Hepatocyte (in vitro differentiated cells): ENCODE measurements around the gene SMARCD2. TPM values are rescaled to one million over a fixed set of nuclear protein-coding genes. Genes with fewer than 3 reads are reported as not detected.
A peak's percentile ranks its signal among the peaks of the same experiment; 100 is the strongest.
"Not testable (repeated sequence)": the region's sequence is repeated elsewhere in the genome, so short reads cannot be mapped to it uniquely, and the experiment has no call there.

Experiments used
- DNase-seq: peaks from one replicate; pipeline ENCODE4 v3.0.0-alpha.2; 2016; ENCODE audit warnings: low spot score
- H2AFZ ChIP-seq: fragments of 200-600 bp; sonication (generic); 2 replicates; pipeline ENCODE4 v1.6.0; 2016; ENCODE audit warnings: antibody characterized with exemption, mild to moderate bottlenecking
- H3K27ac ChIP-seq: fragments of 200-600 bp; sonication (generic); 2 replicates; pipeline ENCODE4 v1.5.1; 2016; ENCODE audit warnings: mild to moderate bottlenecking
- H3K27me3 ChIP-seq: fragments of 200-600 bp; sonication (generic); 2 replicates; pipeline ENCODE4 v1.6.1; 2016
- H3K36me3 ChIP-seq: fragments of 200-600 bp; sonication (generic); replicated peaks from 2 replicates; pipeline ENCODE4 v1.5.1; 2016; ENCODE audit warnings: low read depth; ENCODE audit not compliant: insufficient read depth
- H3K4me1 ChIP-seq: fragments of 200-600 bp; sonication (generic); 2 replicates; pipeline ENCODE4 v1.5.1; 2016; ENCODE audit warnings: mild to moderate bottlenecking, moderate library complexity; ENCODE audit not compliant: insufficient read depth
- H3K4me2 ChIP-seq: fragments of 200-600 bp; sonication (generic); 2 replicates; pipeline ENCODE4 v1.6.0; 2016
- H3K4me3 ChIP-seq: fragments of 200-600 bp; sonication (generic); 2 replicates; pipeline ENCODE4 v1.5.1; 2016; ENCODE audit warnings: mild to moderate bottlenecking
- H3K79me2 ChIP-seq: fragments of 200-600 bp; sonication (generic); 2 replicates; pipeline ENCODE4 v1.6.0; 2017; ENCODE audit warnings: mild to moderate bottlenecking
- H3K9me2 ChIP-seq: fragments of 200-600 bp; sonication (generic); replicated peaks from 2 replicates; pipeline ENCODE4 v1.6.0; 2017; ENCODE audit warnings: mild to moderate bottlenecking; ENCODE audit not compliant: insufficient read depth
- H3K9me3 ChIP-seq: fragments of 200-600 bp; sonication (generic); 2 replicates; pipeline ENCODE4 v1.5.1; 2016; ENCODE audit warnings: low read depth, mild to moderate bottlenecking
- H4K20me1 ChIP-seq: fragments of 200-600 bp; sonication (generic); 2 replicates; pipeline ENCODE4 v1.6.0; 2016; ENCODE audit warnings: mild to moderate bottlenecking; ENCODE audit not compliant: insufficient read depth, poor library complexity, severe bottlenecking
- EZH2 ChIP-seq: fragments of 200-600 bp; sonication (generic); IDR thresholded peaks from 2 replicates; pipeline ENCODE4 v1.6.1; 2016; ENCODE audit warnings: antibody characterized with exemption, mild to moderate bottlenecking, borderline replicate concordance
- EZH2phosphoT487 ChIP-seq: fragments of 200-600 bp; sonication (generic); IDR thresholded peaks from one replicate; pipeline ENCODE4 v1.6.1; 2018; ENCODE audit warnings: antibody characterized with exemption, mild to moderate bottlenecking, low read depth, moderate library complexity; ENCODE audit not compliant: unreplicated experiment, severe bottlenecking
- WGBS: methylation state at CpG from one replicate; pipeline ENCODE4 v1.1.6; 2016; ENCODE audit warnings: low lambda C conversion rate; ENCODE audit errors: missing lambda C conversion rate; 5-methylcytosine and 5-hydroxymethylcytosine counted together
- polyA plus RNA-seq: library from polyadenylated mRNA; unstranded; fragments of >200 nt; fragmentation: Nextera tagmentation; extraction: Ambion mirVana; gene quantifications from 2 replicates; pipeline ENCODE4 v1.2.1, GENCODE V29; 2016
- total RNA-seq: library from RNA; depleted of rRNA; stranded (reverse); fragments of >200 nt; gene quantifications from 2 replicates; pipeline ENCODE4 v1.2.3, GENCODE V29; 2014
- TF ChIP-seq, protein P1 (sequence below): fragments of 200-600 bp; sonication (generic); IDR thresholded peaks from 2 replicates; pipeline ENCODE4 v1.5.1; 2016; ENCODE audit warnings: antibody characterized with exemption, mild to moderate bottlenecking; ENCODE audit not compliant: poor library complexity

The SMARCD2 gene
- total RNA-seq (55.5 and 65.7 TPM in 2 replicates), polyA plus RNA-seq (46.0 and 52.9 TPM in 2 replicates)

DNA sequence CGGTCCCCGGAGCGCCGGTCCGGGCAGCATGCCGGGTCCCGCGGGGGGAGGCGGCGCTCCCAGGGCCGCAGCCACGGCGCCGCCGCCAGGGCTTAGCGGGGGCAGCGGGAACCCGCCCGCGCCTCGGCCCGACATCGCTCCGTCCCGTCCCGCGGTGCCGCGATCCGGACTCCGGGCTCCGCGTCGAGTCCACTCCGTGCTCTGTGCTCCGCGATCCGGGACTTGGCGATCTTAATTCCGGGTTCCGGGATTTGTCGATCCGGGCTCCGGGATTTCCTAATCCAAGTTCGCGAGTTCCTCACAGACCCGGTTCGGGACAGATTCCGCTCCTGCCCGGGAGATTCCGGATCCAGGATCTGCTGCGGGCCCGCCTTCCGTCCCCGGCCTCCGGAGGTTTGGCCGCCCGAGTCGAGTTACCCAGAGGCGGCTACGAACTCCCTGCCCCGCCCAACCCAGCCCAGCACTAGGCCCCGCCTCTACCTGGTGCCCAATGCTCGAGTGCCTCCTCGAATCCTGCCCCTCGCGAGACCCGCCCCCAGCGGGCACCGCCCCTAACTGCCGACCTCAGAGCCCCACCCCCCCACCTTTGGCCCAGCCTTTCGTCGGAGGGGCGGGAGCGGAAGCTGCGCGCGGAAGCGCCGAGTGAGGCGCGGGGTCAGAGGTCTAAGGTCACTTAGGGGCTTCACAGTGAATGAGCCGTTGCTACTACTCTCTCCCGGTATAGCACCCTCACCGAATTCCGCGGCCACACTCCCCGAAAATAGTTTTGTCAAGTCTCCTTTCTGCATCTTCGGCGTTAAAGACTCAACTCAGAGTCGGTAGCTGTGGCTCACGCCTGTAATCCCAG is at the start of gene SMARCD2:
Gene SMARCD2, minus strand, starts transcription at position 146 of the 847 bp plus-strand sequence. Its CDS starts 11 bp downstream, at position 135.
- Histone ChIP-seq H3K4me1 (peaks cover 36% of the 10 kb centered on the region), H3K79me2 (peaks cover 44% of the 10 kb centered on the region), H3K4me2 (peak within 1 kb of the TSS; percentile 94), H3K27ac (peak within 1 kb of the TSS; percentile 88), H3K9me3 (no peaks in the 10 kb centered on the region), H3K9me2 (no peaks in the 10 kb centered on the region), H3K36me3 (no peaks in the 10 kb centered on the region), H2AFZ (peak within 1 kb of the TSS; percentile 94), H3K4me3 (peak within 1 kb of the TSS; percentile 92), H4K20me1 (peaks cover 31% of the 10 kb centered on the region), H3K27me3 (no peaks in the 10 kb centered on the region)
- WGBS: under 1% methylated on average over 78 of the region's 92 CpGs
- peak; percentile 99 for DNase-seq
- TF ChIP-seq EZH2 (no peak), EZH2phosphoT487 (no peak)
- TF ChIP-seq, protein P1, sequence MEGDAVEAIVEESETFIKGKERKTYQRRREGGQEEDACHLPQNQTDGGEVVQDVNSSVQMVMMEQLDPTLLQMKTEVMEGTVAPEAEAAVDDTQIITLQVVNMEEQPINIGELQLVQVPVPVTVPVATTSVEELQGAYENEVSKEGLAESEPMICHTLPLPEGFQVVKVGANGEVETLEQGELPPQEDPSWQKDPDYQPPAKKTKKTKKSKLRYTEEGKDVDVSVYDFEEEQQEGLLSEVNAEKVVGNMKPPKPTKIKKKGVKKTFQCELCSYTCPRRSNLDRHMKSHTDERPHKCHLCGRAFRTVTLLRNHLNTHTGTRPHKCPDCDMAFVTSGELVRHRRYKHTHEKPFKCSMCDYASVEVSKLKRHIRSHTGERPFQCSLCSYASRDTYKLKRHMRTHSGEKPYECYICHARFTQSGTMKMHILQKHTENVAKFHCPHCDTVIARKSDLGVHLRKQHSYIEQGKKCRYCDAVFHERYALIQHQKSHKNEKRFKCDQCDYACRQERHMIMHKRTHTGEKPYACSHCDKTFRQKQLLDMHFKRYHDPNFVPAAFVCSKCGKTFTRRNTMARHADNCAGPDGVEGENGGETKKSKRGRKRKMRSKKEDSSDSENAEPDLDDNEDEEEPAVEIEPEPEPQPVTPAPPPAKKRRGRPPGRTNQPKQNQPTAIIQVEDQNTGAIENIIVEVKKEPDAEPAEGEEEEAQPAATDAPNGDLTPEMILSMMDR: no peak

DNA sequence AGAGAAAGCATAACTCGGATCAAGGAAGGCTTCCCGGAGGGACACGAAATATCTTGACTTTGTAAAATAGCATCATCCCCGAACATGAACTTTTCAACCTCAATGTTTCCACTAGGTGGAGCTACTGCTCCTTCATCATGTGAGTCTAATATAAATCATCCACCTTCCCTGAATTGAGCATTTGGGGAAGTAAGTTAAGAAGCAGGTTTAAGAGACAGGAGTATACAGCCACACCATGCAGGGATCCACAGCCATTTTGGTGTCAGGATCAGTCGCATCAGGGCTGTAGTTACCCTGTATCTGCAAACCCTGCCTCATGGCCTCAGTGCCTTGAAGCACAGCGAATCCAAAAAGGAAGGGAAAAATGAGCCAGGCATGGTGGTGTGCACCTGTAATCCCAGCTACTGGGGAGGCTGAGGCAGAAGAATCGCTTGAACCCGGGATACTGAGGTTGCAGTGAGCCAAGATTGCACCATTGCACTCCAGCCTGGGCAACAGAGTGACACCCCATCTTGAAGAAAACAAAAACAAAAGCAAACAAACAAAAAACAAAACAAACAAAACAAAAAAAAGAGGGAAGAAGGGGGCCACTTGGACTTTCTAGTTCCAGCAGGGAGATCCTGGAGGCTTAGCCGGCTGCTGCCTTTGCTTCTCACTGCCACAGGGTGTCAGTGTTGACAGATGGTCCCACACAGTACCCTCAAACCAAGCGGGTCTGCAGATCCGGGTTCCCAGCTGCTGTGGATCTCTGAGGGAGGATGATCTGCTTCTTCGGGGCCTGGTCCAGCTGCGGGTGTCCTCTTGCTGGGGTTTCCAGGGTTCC is 46.8 kb upstream of the SMARCD2 start:
- not testable (repeated sequence) for H3K9me2 ChIP-seq, H3K79me2 ChIP-seq, H3K27ac ChIP-seq, H2AFZ ChIP-seq, H3K4me3 ChIP-seq, H3K36me3 ChIP-seq, H3K4me2 ChIP-seq, H3K9me3 ChIP-seq, H3K4me1 ChIP-seq, H3K27me3 ChIP-seq, H4K20me1 ChIP-seq
- WGBS: 46% methylated on average over 13 of the region's 13 CpGs
- TF ChIP-seq, protein P1: peak; percentile 46
- peak; percentile 48 for DNase-seq

DNA sequence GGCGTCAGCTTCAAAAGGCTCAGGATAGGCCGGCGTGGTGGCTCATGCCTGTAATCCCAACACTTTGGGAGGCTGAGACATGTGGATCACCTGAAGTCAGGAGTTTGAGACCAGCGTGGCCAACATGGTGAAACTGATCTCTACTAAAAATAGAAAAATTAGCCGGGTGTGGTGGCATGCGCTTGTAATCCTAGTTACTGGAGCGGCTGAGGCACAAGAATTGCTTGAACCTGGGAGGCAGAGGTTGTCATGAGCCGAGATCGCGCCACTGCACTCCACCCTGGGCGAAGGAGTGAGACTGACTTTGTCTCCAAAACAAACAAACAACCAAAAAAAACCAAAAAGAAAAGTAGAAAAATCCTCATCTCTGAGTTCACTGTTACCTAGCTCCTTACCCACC is 42.6 kb upstream of the SMARCD2 start:
- not testable (repeated sequence) for H3K9me2 ChIP-seq, H3K27me3 ChIP-seq, H4K20me1 ChIP-seq, H3K79me2 ChIP-seq, H3K36me3 ChIP-seq, DNase-seq, H2AFZ ChIP-seq, H3K4me2 ChIP-seq, H3K9me3 ChIP-seq, H3K27ac ChIP-seq, H3K4me1 ChIP-seq, H3K4me3 ChIP-seq
- WGBS: 94% methylated on average over 11 of the region's 11 CpGs

DNA sequence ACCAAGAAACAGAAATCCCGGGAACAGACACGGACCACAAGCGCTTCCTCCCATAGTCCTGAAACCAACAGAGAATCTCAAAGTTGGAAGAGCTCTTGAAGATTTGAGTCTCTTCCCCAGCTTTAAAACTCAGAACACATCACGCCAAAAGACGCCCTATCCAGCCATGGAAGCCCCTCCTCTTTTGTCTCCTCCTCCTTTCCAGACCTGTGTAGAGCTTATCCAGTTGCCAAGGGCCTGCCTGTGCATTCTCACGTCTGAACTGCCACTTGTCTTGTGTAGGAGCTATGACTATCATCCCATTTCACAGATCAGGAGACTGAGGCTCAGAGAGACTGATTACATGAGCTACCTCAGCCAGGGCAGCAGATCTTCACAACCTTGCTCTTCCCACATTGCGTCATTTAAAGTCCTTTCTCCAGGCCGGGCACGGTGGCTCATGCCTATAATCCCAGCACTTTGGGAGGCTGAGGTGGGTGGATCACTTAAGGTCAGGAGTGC is 40.2 kb upstream of the SMARCD2 start:
- not testable (repeated sequence) for H3K4me3 ChIP-seq, H2AFZ ChIP-seq, H3K27me3 ChIP-seq, H3K27ac ChIP-seq, H3K9me3 ChIP-seq, H3K4me2 ChIP-seq, H4K20me1 ChIP-seq, H3K9me2 ChIP-seq, H3K4me1 ChIP-seq, H3K79me2 ChIP-seq, DNase-seq, H3K36me3 ChIP-seq
- WGBS: 87% methylated on average over 9 of the region's 9 CpGs
